Calu3 (cell line): ENCODE results near the gene HIVEP2. TPM values are rescaled to one million over a fixed set of nuclear protein-coding genes. Genes with fewer than 3 reads are reported as not detected.
A peak's percentile ranks its signal among the peaks of the same experiment; 100 is the strongest.

Experiments used
- BruUV-seq: library from RNA; stranded (reverse); fragments of 400-500 nt; replicated peaks from 2 replicates; lab custom pipeline; 2021; lab: Mats Ljungman, UMichigan
- CTCF ChIA-PET: fragments of 300-600 bp; sonication (Branson Sonifier 250); formaldehyde crosslinking; loops from one replicate; lab custom pipeline; 2022; ENCODE audit warnings: antibody characterized with exemption; lab: Charles Lee
- DNase-seq: peaks from one replicate; pipeline ENCODE4 v3.0.0; 2022
- H3K27ac Mint-ChIP-seq: one replicate; pipeline ENCODE4 v1.8.0; 2022; ENCODE audit warnings: mixed read lengths; ENCODE audit not compliant: unreplicated experiment
- H3K27me3 Mint-ChIP-seq: one replicate; pipeline ENCODE4 v1.8.0; 2022; ENCODE audit warnings: mixed read lengths; ENCODE audit not compliant: unreplicated experiment
- H3K36me3 Mint-ChIP-seq: one replicate; pipeline ENCODE4 v1.8.0; 2022; ENCODE audit warnings: mild to moderate bottlenecking, moderate library complexity, mixed read lengths; ENCODE audit not compliant: insufficient read depth, unreplicated experiment
- H3K4me1 Mint-ChIP-seq: one replicate; pipeline ENCODE4 v1.8.0; 2022; ENCODE audit warnings: mild to moderate bottlenecking, low read depth, mixed read lengths; ENCODE audit not compliant: unreplicated experiment
- H3K4me3 Mint-ChIP-seq: one replicate; pipeline ENCODE4 v1.8.0; 2022; ENCODE audit warnings: mild to moderate bottlenecking, low read depth, moderate library complexity, mixed read lengths; ENCODE audit not compliant: unreplicated experiment
- H3K9me3 Mint-ChIP-seq: one replicate; pipeline ENCODE4 v1.8.0; 2022; ENCODE audit warnings: low read depth, mixed read lengths; ENCODE audit not compliant: unreplicated experiment
- intact Hi-C: fragments of 100-400 bp; cut with micrococcal nuclease; formaldehyde crosslinking; loops from one replicate; pipeline ENCODE4 v1.10.0; 2022; ENCODE audit not compliant: unreplicated experiment
- total RNA-seq: library from RNA; stranded (reverse); gene quantifications from 2 replicates; pipeline ENCODE4 v1.2.3, GENCODE V29; 2022
- TF ChIP-seq, protein P1 (sequence below): fragments of 200-600 bp; IDR thresholded peaks from one replicate; pipeline ENCODE4 v1.8.0; 2022; ENCODE audit warnings: antibody characterized with exemption; ENCODE audit not compliant: unreplicated experiment

The HIVEP2 gene
- total RNA-seq, 1 experiment from 2014 or later: 18.4 TPM

DNA sequence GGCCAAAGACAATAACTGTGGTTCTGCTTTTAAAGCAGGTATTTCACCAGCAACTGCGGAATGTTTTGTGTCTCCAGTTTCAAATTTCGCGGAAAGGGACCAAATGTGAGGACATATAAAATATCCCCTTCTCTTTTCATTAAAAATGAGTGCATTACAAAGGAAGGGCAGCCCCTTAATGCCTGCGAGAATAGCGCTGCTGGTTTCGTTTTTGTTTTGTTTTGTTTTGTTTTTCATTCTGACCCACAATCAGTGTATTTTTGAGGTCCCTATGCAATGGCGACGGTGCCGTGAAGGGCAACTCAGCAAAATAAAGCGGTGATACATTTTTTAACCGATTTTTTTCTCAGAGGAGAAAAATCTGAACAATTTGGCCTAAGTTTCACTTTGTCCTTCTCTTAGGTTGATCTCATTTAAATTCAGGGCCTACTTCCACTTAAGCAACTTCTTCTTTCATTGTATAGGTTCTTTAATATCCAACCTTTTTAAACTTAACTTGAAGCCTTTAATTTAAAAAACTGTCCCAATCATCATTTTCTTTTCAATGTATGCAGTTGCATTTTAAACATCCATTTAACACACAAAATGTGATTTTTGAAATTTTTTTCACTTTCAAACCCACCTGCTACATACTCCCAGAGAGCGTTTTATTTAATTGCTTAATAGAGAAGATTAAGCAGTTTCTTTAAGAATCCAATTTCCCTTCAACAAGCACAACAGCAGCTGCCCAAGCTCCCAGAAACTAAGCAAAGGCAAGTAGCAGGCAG is 2.9 kb upstream of the HIVEP2 start:
- Mint-ChIP-seq H3K36me3 (peaks cover 47% of the 10 kb centered on the region), H3K9me3 (no peaks in the 10 kb centered on the region), H3K27ac (peak overlapping the region; percentile 68), H3K27me3 (no peaks in the 10 kb centered on the region), H3K4me3 (peak overlapping the region; percentile 98), H3K4me1 (peaks cover 26% of the 10 kb centered on the region)
- DNase-seq: no peak
- intact Hi-C loops: loop anchor here (1.0 to 10.0 kb wide), 3 partner anchors 76 to 477 kb away; no protein-coding TSS in a partner anchor
- TF ChIP-seq, protein P1, sequence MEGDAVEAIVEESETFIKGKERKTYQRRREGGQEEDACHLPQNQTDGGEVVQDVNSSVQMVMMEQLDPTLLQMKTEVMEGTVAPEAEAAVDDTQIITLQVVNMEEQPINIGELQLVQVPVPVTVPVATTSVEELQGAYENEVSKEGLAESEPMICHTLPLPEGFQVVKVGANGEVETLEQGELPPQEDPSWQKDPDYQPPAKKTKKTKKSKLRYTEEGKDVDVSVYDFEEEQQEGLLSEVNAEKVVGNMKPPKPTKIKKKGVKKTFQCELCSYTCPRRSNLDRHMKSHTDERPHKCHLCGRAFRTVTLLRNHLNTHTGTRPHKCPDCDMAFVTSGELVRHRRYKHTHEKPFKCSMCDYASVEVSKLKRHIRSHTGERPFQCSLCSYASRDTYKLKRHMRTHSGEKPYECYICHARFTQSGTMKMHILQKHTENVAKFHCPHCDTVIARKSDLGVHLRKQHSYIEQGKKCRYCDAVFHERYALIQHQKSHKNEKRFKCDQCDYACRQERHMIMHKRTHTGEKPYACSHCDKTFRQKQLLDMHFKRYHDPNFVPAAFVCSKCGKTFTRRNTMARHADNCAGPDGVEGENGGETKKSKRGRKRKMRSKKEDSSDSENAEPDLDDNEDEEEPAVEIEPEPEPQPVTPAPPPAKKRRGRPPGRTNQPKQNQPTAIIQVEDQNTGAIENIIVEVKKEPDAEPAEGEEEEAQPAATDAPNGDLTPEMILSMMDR: no peak
- BruUV-seq: TSS peak; percentile 30
- CTCF ChIA-PET: no interaction called here

DNA sequence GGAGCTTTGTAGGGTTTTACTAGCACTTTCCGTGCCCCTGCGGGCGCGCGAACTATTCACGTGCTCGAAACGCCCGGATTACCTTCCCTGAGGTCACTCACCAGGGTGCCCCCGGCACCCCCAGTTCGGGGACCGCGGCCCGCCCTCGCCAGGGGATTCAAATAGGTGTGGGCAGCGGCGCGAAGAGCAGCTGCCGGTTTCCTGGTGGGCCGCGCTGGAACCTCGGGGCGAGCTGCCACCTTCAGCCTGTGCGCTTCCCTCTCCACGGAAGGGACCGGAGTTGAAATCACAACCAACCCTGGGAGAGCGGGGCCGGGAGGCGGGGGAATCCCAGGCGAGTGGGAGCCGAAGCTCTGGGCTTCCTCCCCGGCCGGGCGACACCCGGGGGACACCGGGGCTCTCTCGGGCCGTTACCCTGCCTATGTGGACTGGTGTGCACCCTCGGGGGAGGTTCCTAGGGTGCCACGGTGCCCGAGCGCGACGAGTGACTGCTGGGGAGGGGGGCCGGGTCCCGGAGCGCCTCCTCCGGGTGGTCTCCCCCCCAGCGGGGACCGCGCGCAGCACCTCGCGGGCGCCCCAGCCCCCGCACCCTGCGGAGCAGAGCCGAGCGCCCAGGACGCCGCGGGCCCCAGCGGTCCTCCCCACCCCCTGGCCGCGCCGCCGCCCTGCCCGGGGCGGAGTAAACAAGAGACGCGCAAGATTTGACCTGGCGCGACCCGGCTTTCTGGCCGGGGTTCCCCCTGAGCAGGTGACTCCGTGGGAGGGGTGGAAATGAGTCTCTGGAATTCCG is 2.1 kb upstream of the HIVEP2 start:
- no TSS peak for BruUV-seq
- intact Hi-C loops: loop anchor here (1.0 to 10.0 kb wide), 3 partner anchors 75 to 478 kb away; no protein-coding TSS in a partner anchor
- Mint-ChIP-seq H3K27me3 (no peaks in the 10 kb centered on the region), H3K9me3 (no peaks in the 10 kb centered on the region), H3K36me3 (peaks cover 47% of the 10 kb centered on the region), H3K27ac (peak overlapping the region; percentile 79), H3K4me3 (peak overlapping the region; percentile 98), H3K4me1 (peaks cover 25% of the 10 kb centered on the region)
- CTCF ChIA-PET: interaction anchor here (0.7 kb wide), 1 partner anchor 199 kb away, joined by 3 read pairs; no protein-coding TSS in a partner anchor
- peak; percentile 79 for DNase-seq
- TF ChIP-seq, protein P1: no peak

DNA sequence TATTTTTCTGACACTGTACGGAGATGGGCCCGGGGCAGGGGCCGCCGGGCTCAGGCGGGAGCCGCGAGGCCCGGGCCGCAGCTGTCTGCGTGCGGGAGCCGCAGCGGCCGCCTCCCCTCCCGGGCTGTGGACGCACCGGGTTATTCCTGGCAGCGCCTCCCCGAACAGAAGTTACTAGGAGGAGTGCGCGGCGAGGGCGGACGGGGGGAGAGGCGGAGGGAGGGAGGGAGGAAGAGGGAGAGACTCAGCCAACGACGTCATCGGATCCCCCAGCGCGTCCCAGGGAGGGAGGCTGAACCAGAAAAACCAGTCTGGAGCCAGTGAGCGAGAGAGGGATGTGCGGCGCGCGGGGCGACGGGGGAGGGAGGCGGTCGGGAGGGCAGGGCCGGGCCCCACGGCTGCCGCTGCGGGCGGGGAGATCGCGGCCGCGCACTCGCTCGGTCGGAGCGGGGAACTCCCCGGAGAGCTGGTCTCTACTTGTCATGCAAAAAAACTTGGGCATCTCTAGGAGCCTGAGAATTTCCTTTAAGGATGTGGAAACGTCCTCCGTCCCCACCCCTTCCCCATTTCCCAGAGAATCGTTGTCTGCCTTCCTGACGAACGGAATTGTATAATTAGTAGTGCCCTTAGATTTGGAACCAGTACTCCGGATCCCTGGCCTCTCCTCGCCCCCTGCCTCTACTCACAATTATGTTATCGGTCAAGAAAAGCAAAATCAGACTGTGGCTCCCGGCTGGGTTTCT is 1.4 kb upstream of the HIVEP2 start:
- no peaks in the 10 kb centered on the region for H3K9me3 Mint-ChIP-seq
- H3K27ac Mint-ChIP-seq: peak overlapping the region; percentile 79
- CTCF ChIA-PET: interaction anchor here (0.6 kb wide), 1 partner anchor 20 kb away, joined by 3 read pairs; no protein-coding TSS in a partner anchor
- peaks cover 47% of the 10 kb centered on the region for H3K36me3 Mint-ChIP-seq
- TSS peak; percentile 56 for BruUV-seq
- TF ChIP-seq, protein P1: no peak
- H3K27me3 Mint-ChIP-seq: no peaks in the 10 kb centered on the region
- peaks cover 23% of the 10 kb centered on the region for H3K4me1 Mint-ChIP-seq
- H3K4me3 Mint-ChIP-seq: peak overlapping the region; percentile 98
- intact Hi-C loops: loop anchor here (10.0 kb wide), 2 partner anchors 102 to 478 kb away; no protein-coding TSS in a partner anchor
- DNase-seq: peak; percentile 94
